B cell (primary cell): ENCODE results near the gene OR6B3. TPM values are rescaled to one million over a fixed set of nuclear protein-coding genes. Genes with fewer than 3 reads are reported as not detected.

Experiments used
- ATAC-seq: fragments of 200-7000 bp; cut with Tn5 transposase; one replicate; pipeline ENCODE4 v1.10.0; 2021; ENCODE audit warnings: low read depth, mild to moderate bottlenecking, moderate number of reproducible peaks, moderate library complexity
- CTCF ChIA-PET: fragments of 350-600 bp; sonication (Branson Sonifier 250); formaldehyde crosslinking; loops from one replicate; lab custom pipeline; 2021; ENCODE audit warnings: antibody characterized with exemption, inconsistent platforms; lab: Charles Lee
- POLR2A ChIA-PET: fragments of 350-600 bp; sonication (Branson Sonifier 250); formaldehyde crosslinking; loops from one replicate; lab custom pipeline; 2021; ENCODE audit warnings: antibody characterized with exemption; lab: Charles Lee
- DNase-seq: peaks from one replicate; pipeline ENCODE4 v3.0.0; 2013
- H2AFZ ChIP-seq: 2 replicates; pipeline ENCODE4 v1.6.1; 2012; ENCODE audit warnings: mild to moderate bottlenecking, low read depth, low read length; ENCODE audit not compliant: insufficient read depth, poor library complexity, severe bottlenecking
- H3K27ac ChIP-seq, 2 donors: 1 replicate in 1 of 2; 2 replicates in 1 of 2; pipeline ENCODE4 v1.5.1; 2012 to 2013; ENCODE audit warnings: low read length in 2 of 2, mild to moderate bottlenecking in 2 of 2, moderate library complexity in 1 of 2
- H3K27me3 ChIP-seq, 4 experiments: fragments of 200-600 bp in 1 of 4; sonication (generic) in 1 of 4; replicated peaks in 1 of 4; 1 replicate in 2 of 4; 2 replicates in 2 of 4; pipeline versions ENCODE4 v1.6.1 to v1.7.0; 2013 to 2016; ENCODE audit warnings: low read length in 3 of 4, mild to moderate bottlenecking in 2 of 4, mixed read lengths in 1 of 4, moderate library complexity in 1 of 4; ENCODE audit not compliant: insufficient read depth in 4 of 4, control insufficient read depth in 3 of 4; ENCODE audit errors: control extremely low read depth in 1 of 4
- H3K36me3 ChIP-seq, 2 experiments: replicated peaks in 1 of 2; 1 replicate in 1 of 2; 2 replicates in 1 of 2; pipeline versions ENCODE4 v1.6.1 to v1.7.1; 2013; ENCODE audit warnings: low read length in 1 of 2; ENCODE audit not compliant: insufficient read depth in 2 of 2, control insufficient read depth in 1 of 2; ENCODE audit errors: control extremely low read depth in 1 of 2, extremely low read depth in 1 of 2
- H3K4me1 ChIP-seq, 2 donors: fragments of 200-600 bp in 1 of 2; sonication (generic) in 1 of 2; 1 replicate in 1 of 2; 2 replicates in 1 of 2; pipeline versions ENCODE4 v1.5.1 to v1.6.1; 2013 to 2017; ENCODE audit warnings: low read length in 2 of 2; ENCODE audit not compliant: control insufficient read depth in 2 of 2, insufficient read depth in 2 of 2
- H3K4me2 ChIP-seq: replicated peaks from 2 replicates; pipeline ENCODE3; 2012; ENCODE audit warnings: mild to moderate bottlenecking, low read depth, low read length; ENCODE audit not compliant: poor library complexity, severe bottlenecking
- H3K4me3 ChIP-seq, 5 experiments: fragments of 200-600 bp in 1 of 5; sonication (generic) in 1 of 5; 1 replicate in 3 of 5; 2 replicates in 2 of 5; pipeline versions ENCODE4 v1.5.1 to v1.7.0; 2011 to 2016; ENCODE audit warnings: low read length in 4 of 5, mild to moderate bottlenecking in 4 of 5, low read depth in 2 of 5, control low read depth in 1 of 5, moderate library complexity in 1 of 5; ENCODE audit not compliant: insufficient read depth in 1 of 5; ENCODE audit errors: control extremely low read depth in 1 of 5, extremely low read depth in 1 of 5
- H3K79me2 ChIP-seq: fragments of 200-600 bp; sonication (generic); one replicate; pipeline ENCODE4 v1.6.0; 2016; ENCODE audit warnings: low read length; ENCODE audit not compliant: control insufficient read depth, insufficient read depth
- H3K9ac ChIP-seq: fragments of 200-600 bp; sonication (generic); 2 replicates; pipeline ENCODE4 v1.6.1; 2017; ENCODE audit warnings: mild to moderate bottlenecking, low read length, moderate library complexity
- H3K9me3 ChIP-seq, 3 donors: one replicate each; pipeline versions ENCODE4 v1.6.1 to v1.7.1; 2013; ENCODE audit warnings: low read length in 2 of 3; ENCODE audit not compliant: control insufficient read depth in 2 of 3, insufficient read depth in 1 of 3; ENCODE audit errors: control extremely low read depth in 1 of 3
- H4K20me1 ChIP-seq: 2 replicates; pipeline ENCODE4 v1.6.0; 2012; ENCODE audit warnings: mild to moderate bottlenecking, low read length; ENCODE audit not compliant: insufficient read depth, control insufficient read depth, poor library complexity, severe bottlenecking
- H3K27ac Mint-ChIP-seq: one replicate; pipeline ENCODE4 v1.8.0; 2021; ENCODE audit warnings: mixed read lengths
- H3K27me3 Mint-ChIP-seq: one replicate; pipeline ENCODE4 v1.8.0; 2021; ENCODE audit warnings: mixed read lengths
- H3K4me1 Mint-ChIP-seq: one replicate; pipeline ENCODE4 v1.8.0; 2021; ENCODE audit warnings: mixed read lengths
- H3K4me3 Mint-ChIP-seq: one replicate; pipeline ENCODE4 v1.8.0; 2021; ENCODE audit warnings: mixed read lengths
- H3K9me3 Mint-ChIP-seq: one replicate; pipeline ENCODE4 v1.8.0; 2022; ENCODE audit warnings: mixed read lengths; ENCODE audit not compliant: insufficient read depth
- EZH2 ChIP-seq: IDR thresholded peaks from 2 replicates; pipeline ENCODE4 v1.6.1; 2012; ENCODE audit warnings: borderline replicate concordance, low read depth, mild to moderate bottlenecking, moderate library complexity, low read length; ENCODE audit not compliant: insufficient read depth, poor library complexity, severe bottlenecking
- WGBS: methylation state at CpG from one replicate; pipeline ENCODE4 v1.1.5; 2013; ENCODE audit warnings: missing lambda C conversion rate; ENCODE audit not compliant: insufficient coverage; 5-methylcytosine and 5-hydroxymethylcytosine counted together
- intact Hi-C: fragments of 100-400 bp; cut with micrococcal nuclease; formaldehyde crosslinking; loops from one replicate; pipeline ENCODE4 v1.10.0; 2022
- polyA plus RNA-seq: library from polyadenylated mRNA; depleted of rRNA; stranded (reverse); fragments of >200 nt; gene quantifications from 2 replicates; pipeline ENCODE4 v1.2.3, GENCODE V29; 2012
- total RNA-seq, 2 donors: library from RNA; stranded (reverse); fragments of 120-200 nt in 1 of 2; gene quantifications; 1 replicate in 1 of 2; 2 replicates in 1 of 2; pipeline versions ENCODE4 v1.2.3 to v1.2.4, GENCODE V29; 2013 to 2022
- TF ChIP-seq, protein P1 (sequence below): fragments of 200-600 bp; IDR thresholded peaks from one replicate; pipeline ENCODE4 v1.8.0; 2022; ENCODE audit warnings: antibody characterized with exemption, mild to moderate bottlenecking

OR6B3 gene
- total and polyA plus RNA-seq, 2 donors (not counting 1 experiment from before 2014, with no cell fraction given) = not detected

GRCh38 chr2:240018071-240018750 lies 35.1 kb downstream of the OR6B3 start:
- no peak overlapping the region for H3K9ac ChIP-seq
- intact Hi-C loops = no loop called here
- peaks cover 2 to 74% of the 10 kb centered on the region in 2 experiments for H3K36me3 ChIP-seq
- peaks cover 43% of the 10 kb centered on the region for H3K79me2 ChIP-seq
- no peaks in the 10 kb centered on the region for H3K27me3 Mint-ChIP-seq
- WGBS = 99% methylated on average over 9 of the region's 11 CpGs
- H3K4me3 Mint-ChIP-seq = no peak overlapping the region
- H3K9me3 ChIP-seq = no peaks in the 10 kb centered on the region
- DNase-seq = no peak
- H3K27ac ChIP-seq = no peak overlapping the region
- H3K9me3 Mint-ChIP-seq = no peaks in the 10 kb centered on the region
- TF ChIP-seq EZH2 = no peak
- TF ChIP-seq, protein P1, sequence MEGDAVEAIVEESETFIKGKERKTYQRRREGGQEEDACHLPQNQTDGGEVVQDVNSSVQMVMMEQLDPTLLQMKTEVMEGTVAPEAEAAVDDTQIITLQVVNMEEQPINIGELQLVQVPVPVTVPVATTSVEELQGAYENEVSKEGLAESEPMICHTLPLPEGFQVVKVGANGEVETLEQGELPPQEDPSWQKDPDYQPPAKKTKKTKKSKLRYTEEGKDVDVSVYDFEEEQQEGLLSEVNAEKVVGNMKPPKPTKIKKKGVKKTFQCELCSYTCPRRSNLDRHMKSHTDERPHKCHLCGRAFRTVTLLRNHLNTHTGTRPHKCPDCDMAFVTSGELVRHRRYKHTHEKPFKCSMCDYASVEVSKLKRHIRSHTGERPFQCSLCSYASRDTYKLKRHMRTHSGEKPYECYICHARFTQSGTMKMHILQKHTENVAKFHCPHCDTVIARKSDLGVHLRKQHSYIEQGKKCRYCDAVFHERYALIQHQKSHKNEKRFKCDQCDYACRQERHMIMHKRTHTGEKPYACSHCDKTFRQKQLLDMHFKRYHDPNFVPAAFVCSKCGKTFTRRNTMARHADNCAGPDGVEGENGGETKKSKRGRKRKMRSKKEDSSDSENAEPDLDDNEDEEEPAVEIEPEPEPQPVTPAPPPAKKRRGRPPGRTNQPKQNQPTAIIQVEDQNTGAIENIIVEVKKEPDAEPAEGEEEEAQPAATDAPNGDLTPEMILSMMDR = no peak
- ChIA-PET CTCF (interaction anchor here (1.2 kb wide), 1 partner anchor 41 kb away, joined by 3 read pairs; no protein-coding TSS in a partner anchor), POLR2A (no interaction called here)
- no peak for ATAC-seq
- H2AFZ ChIP-seq = no peak overlapping the region
- no peak overlapping the region for H3K27ac Mint-ChIP-seq
- no peak overlapping the region for H3K4me3 ChIP-seq
- no peaks in the 10 kb centered on the region for H3K4me1 ChIP-seq
- peaks cover 34% of the 10 kb centered on the region for H4K20me1 ChIP-seq
- peaks cover 8% of the 10 kb centered on the region for H3K4me1 Mint-ChIP-seq
- H3K27me3 ChIP-seq = no peaks in the 10 kb centered on the region
- no peak overlapping the region for H3K4me2 ChIP-seq

DNA sequence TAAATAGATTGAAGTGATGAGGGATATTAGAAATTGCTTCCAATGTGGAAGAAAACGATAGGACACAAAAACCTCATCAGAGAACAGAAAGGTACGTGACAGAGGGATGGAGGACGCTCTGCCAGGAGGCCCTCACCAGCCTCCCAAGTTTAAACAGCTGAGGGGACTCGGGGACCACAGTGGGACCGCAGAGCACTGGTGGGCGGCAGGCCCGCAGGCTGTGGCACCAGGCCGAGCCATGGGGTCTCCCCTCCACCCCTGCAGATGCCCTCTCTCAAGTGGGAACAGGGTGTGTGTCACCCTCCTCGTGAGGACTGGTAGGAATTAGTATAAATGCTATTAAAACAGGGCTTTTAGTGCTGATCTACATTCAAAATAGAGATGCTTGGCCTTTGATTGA lies 39.0 kb downstream of the OR6B3 start:
- peaks cover 9% of the 10 kb centered on the region for H3K79me2 ChIP-seq
- H3K4me2 ChIP-seq = no peak overlapping the region
- peaks cover 20% of the 10 kb centered on the region for H4K20me1 ChIP-seq
- 100% methylated on average over 1 of the region's 9 CpGs for WGBS
- Mint-ChIP-seq H3K27ac (no peak overlapping the region), H3K27me3 (no peaks in the 10 kb centered on the region), H3K4me1 (no peaks in the 10 kb centered on the region), H3K4me3 (no peak overlapping the region), H3K9me3 (no peaks in the 10 kb centered on the region)
- DNase-seq (no peak), ATAC-seq (no peak)
- POLR2A ChIA-PET = no interaction called here
- no peaks in the 10 kb centered on the region for H3K4me1 ChIP-seq
- CTCF ChIA-PET = no interaction called here
- no peak overlapping the region for H3K9ac ChIP-seq
- no peak overlapping the region for H2AFZ ChIP-seq
- TF ChIP-seq EZH2 = no peak
- TF ChIP-seq, protein P1 = no peak
- H3K27ac ChIP-seq = no peak overlapping the region
- no peaks in the 10 kb centered on the region for H3K27me3 ChIP-seq
- H3K9me3 ChIP-seq = no peaks in the 10 kb centered on the region
- H3K4me3 ChIP-seq = no peak overlapping the region
- intact Hi-C loops = no loop called here
- H3K36me3 ChIP-seq = peaks cover 3 to 85% of the 10 kb centered on the region in 2 experiments
